ENCODE results near the gene LYZL1. TPM values are rescaled to one million over a fixed set of nuclear protein-coding genes. Genes with fewer than 3 reads are reported as not detected.
A peak's percentile ranks its signal among the peaks of the same experiment; 100 is the strongest.

LYZL1 gene
- total RNA-seq, 4 donors from 2014 or later: not detected

GRCh38 chr10:29256019-29256418 is 32.9 kb upstream of the LYZL1 start:
- no peak overlapping the region for H3K4me3 ChIP-seq
- no peaks in the 10 kb centered on the region for H3K36me3 ChIP-seq
- H3K27ac ChIP-seq: peak overlapping the region in 2 of 4 donors; percentile 66 to 82
- no peaks in the 10 kb centered on the region for H3K27me3 ChIP-seq
- H3K9me3 ChIP-seq: no peaks in the 10 kb centered on the region
- H3K4me1 ChIP-seq: peaks cover 0 to 37% (median 0%) of the 10 kb centered on the region in 4 donors
- 63 to 68% methylated on average over 7 of the region's 7 CpGs for WGBS, 2 donors
- TF ChIP-seq POLR2A (IDR thresholded peaks at IDR 0.05) (no peak), EP300 (IDR thresholded peaks at IDR 0.05) (no peak), CTCF (IDR thresholded peaks at IDR 0.05) (no peak)
- no peak for DNase-seq (ENCODE audit: low spot score in 2 of 2)

GRCh38 chr10:29256586-29256985 is 32.3 kb upstream of the LYZL1 start:
- Histone ChIP-seq H3K27me3 (no peaks in the 10 kb centered on the region), H3K4me3 (no peak overlapping the region), H3K9me3 (no peaks in the 10 kb centered on the region), H3K27ac (peak overlapping the region in 2 of 4 donors; percentile 66 to 82), H3K4me1 (peaks cover 0 to 37% (median 0%) of the 10 kb centered on the region in 4 donors), H3K36me3 (no peaks in the 10 kb centered on the region)
- TF ChIP-seq CTCF (IDR thresholded peaks at IDR 0.05) (no peak), EP300 (IDR thresholded peaks at IDR 0.05) (no peak), POLR2A (IDR thresholded peaks at IDR 0.05) (no peak)
- WGBS, 2 donors: 38 to 44% methylated on average over 1 of the region's 1 CpG
- no peak for DNase-seq (ENCODE audit: low spot score in 2 of 2)

DNA sequence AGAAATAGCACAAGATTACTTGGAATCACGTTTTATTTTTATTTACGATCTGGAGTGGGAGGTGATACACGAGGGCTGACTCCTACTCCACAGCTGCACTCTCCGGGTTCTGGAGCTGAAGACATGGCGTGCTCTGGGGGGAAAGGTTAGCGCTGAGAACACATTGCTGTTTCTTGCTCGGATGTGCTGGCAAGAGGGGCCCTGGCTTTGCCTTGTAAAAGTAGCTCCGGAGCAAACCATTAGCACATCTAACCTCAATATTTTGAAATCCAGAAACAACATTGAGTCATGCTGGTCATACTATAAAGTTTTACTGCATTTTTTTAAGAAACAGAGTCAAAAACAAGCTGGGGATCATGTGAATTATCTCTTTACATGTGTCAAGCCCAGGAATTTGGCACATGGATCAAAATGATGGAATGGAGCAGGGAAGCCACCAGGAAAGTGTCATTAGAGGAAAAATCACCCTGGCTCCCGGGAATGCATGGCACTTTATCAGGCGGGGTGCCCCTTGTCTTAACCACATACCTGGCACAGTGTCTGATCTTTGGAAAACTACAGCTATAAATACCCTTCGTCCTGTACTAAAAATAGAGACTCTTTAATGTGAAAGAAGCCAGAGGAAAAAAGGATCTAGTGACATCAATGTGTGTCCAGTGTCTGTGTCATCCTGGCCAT is 31.6 kb upstream of the LYZL1 start:
- TF ChIP-seq EP300 (IDR thresholded peaks at IDR 0.05) (peak; percentile 51 to 85), POLR2A (IDR thresholded peaks at IDR 0.05) (no peak)
- H3K4me3 ChIP-seq: no peak overlapping the region
- WGBS, 2 donors: 25 to 31% methylated on average over 11 of the region's 11 CpGs
- peak; percentile 68 to 81 for DNase-seq (ENCODE audit: low spot score in 2 of 2)
- H3K27ac ChIP-seq: peak overlapping the region in 2 of 4 donors; percentile 67 to 82
- H3K9me3 ChIP-seq: no peaks in the 10 kb centered on the region
- no peaks in the 10 kb centered on the region for H3K36me3 ChIP-seq
- peaks cover 0 to 37% (median 0%) of the 10 kb centered on the region in 4 donors for H3K4me1 ChIP-seq
- no peaks in the 10 kb centered on the region for H3K27me3 ChIP-seq

DNA sequence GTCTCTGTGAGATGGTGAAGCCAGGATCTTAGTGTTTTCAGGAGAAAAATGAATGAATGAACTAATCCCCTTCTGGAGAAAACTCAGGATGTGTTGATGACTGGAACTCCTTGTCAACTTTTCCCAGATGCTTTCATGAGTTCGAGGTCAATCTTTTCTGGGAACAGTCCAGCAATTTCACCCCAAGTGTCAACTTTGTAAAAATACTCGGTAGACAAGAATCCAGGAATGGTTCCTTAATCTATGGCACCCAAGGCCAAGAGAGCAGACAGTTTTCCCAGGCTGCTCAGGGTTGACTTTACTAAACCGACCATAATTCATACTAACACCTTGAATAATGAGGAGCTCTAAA is 31.1 kb upstream of the LYZL1 start:
- DNase-seq (ENCODE audit: low spot score in 2 of 2): peak in 1 of 2 donors; percentile 42
- TF ChIP-seq CTCF (IDR thresholded peaks at IDR 0.05) (no peak), POLR2A (IDR thresholded peaks at IDR 0.05) (no peak), EP300 (IDR thresholded peaks at IDR 0.05) (no peak)
- H3K27me3 ChIP-seq: no peaks in the 10 kb centered on the region
- 46 to 64% methylated on average over 3 of the region's 3 CpGs for WGBS, 2 donors
- H3K9me3 ChIP-seq: no peaks in the 10 kb centered on the region
- peaks cover 0 to 37% (median 0%) of the 10 kb centered on the region in 4 donors for H3K4me1 ChIP-seq
- no peaks in the 10 kb centered on the region for H3K36me3 ChIP-seq
- H3K27ac ChIP-seq: peak overlapping the region in 2 of 4 donors; percentile 67 to 82
- H3K4me3 ChIP-seq: no peak overlapping the region

GRCh38 chr10:29259498-29259897 is 29.4 kb upstream of the LYZL1 start:
- H3K27ac ChIP-seq: no peak overlapping the region
- TF ChIP-seq POLR2A (IDR thresholded peaks at IDR 0.05) (no peak), EP300 (IDR thresholded peaks at IDR 0.05) (no peak), CTCF (IDR thresholded peaks at IDR 0.05) (no peak)
- H3K9me3 ChIP-seq: no peaks in the 10 kb centered on the region
- 89 to 96% methylated on average over 2 of the region's 2 CpGs for WGBS, 2 donors
- H3K4me3 ChIP-seq: no peak overlapping the region
- peaks cover 0 to 27% (median 0%) of the 10 kb centered on the region in 4 donors for H3K4me1 ChIP-seq
- DNase-seq (ENCODE audit: low spot score in 2 of 2): no peak
- H3K27me3 ChIP-seq: no peaks in the 10 kb centered on the region
- H3K36me3 ChIP-seq: no peaks in the 10 kb centered on the region
